HepG2 (cell line): ENCODE data around the gene JADE3. TPM values are rescaled to one million over a fixed set of nuclear protein-coding genes. Genes with fewer than 3 reads are reported as not detected.
A peak's percentile ranks its signal among the peaks of the same experiment; 100 is the strongest.

Experiments
- ATAC-seq: fragments of 200-7000 bp; cut with Tn5 transposase; 3 replicates; pipeline ENCODE4 v1.9.1; 2020; ENCODE audit warnings: mild to moderate bottlenecking, moderate library complexity
- BruUV-seq: library from RNA; stranded (reverse); fragments of 400-500 nt; replicated peaks from 2 replicates; lab custom pipeline; 2021; lab: Mats Ljungman, UMichigan
- CTCF ChIA-PET: fragments of 300-600 bp; formaldehyde crosslinking; extraction: SDS; loops from one replicate; lab custom pipeline; 2021; ENCODE audit warnings: low total read pairs, inconsistent platforms, low intra/inter-chr PET ratio; lab: Yijun Ruan, JAX
- POLR2A ChIA-PET: fragments of 350-600 bp; sonication (Branson Sonifier 250); formaldehyde crosslinking; loops from one replicate; lab custom pipeline; 2020; ENCODE audit warnings: antibody characterized with exemption, inconsistent platforms; lab: Yijun Ruan, JAX
- DNase-seq: peaks from one replicate; pipeline ENCODE4 v3.0.0-alpha.2; 2015; ENCODE audit warnings: low spot score
- FAIRE-seq: peaks from 3 replicates; lab custom pipeline; 2011; peaks lifted over from hg19 to GRCh38; lab: Jason Lieb, UNC
- H2AFZ ChIP-seq: one replicate; pipeline ENCODE4 v1.6.1; 2011; ENCODE audit warnings: low read length, inconsistent platforms
- H3K27ac ChIP-seq: fragments of 300-600 bp; 3 replicates; pipeline ENCODE4 v1.8.0; 2011; ENCODE audit warnings: mixed run types, mild to moderate bottlenecking, mixed read lengths, low read length, inconsistent platforms; ENCODE audit not compliant: insufficient read depth; ENCODE audit errors: extremely low read length
- H3K27me3 ChIP-seq, 2 experiments: fragments of 200-600 bp in 1 of 2; 2 replicates in 1 of 2; 3 replicates in 1 of 2; pipeline versions ENCODE4 v1.6.0 to v1.8.0; 2011; ENCODE audit warnings: low read length in 2 of 2, mild to moderate bottlenecking in 2 of 2, moderate library complexity in 2 of 2, inconsistent platforms in 1 of 2; ENCODE audit not compliant: insufficient read depth in 2 of 2, control insufficient read depth in 1 of 2
- H3K36me3 ChIP-seq, 2 experiments: fragments of 200-600 bp in 1 of 2; replicated peaks in 1 of 2; 2 replicates in 1 of 2; 3 replicates in 1 of 2; pipeline versions ENCODE4 v1.5.1 to v1.8.0; 2011; ENCODE audit warnings: low read length in 2 of 2, inconsistent platforms in 1 of 2; ENCODE audit not compliant: insufficient read depth in 2 of 2, control insufficient read depth in 1 of 2
- H3K4me1 ChIP-seq: 2 replicates; pipeline ENCODE4 v1.5.1; 2012; ENCODE audit warnings: low read length, inconsistent platforms; ENCODE audit not compliant: insufficient read depth
- H3K4me2 ChIP-seq: 2 replicates; pipeline ENCODE4 v1.6.0; 2011; ENCODE audit warnings: low read depth, low read length, inconsistent platforms
- H3K4me3 ChIP-seq, 3 experiments: fragments of 200-600 bp in 1 of 3; sonication (generic), shearing (Covaris generic) in 1 of 3; replicated peaks in 1 of 3; 2 replicates each; pipeline ENCODE4 v1.5.1; 2011 to 2016; ENCODE audit warnings: low read length in 3 of 3, inconsistent platforms in 2 of 3, low read depth in 2 of 3, mild to moderate bottlenecking in 2 of 3, control low read depth in 1 of 3, mixed read lengths in 1 of 3; ENCODE audit not compliant: insufficient read depth in 1 of 3
- H3K79me2 ChIP-seq: one replicate; pipeline ENCODE4 v1.6.1; 2011; ENCODE audit warnings: low read length, inconsistent platforms; ENCODE audit not compliant: insufficient read depth
- H3K9ac ChIP-seq: 2 replicates; pipeline ENCODE4 v1.6.0; 2011; ENCODE audit warnings: mild to moderate bottlenecking, low read depth, low read length, inconsistent platforms; ENCODE audit not compliant: insufficient read depth
- H3K9me3 ChIP-seq: 2 replicates; pipeline ENCODE4 v1.5.1; 2012; ENCODE audit warnings: mild to moderate bottlenecking, low read length
- H4K20me1 ChIP-seq: 2 replicates; pipeline ENCODE4 v1.6.0; 2011; ENCODE audit warnings: inconsistent platforms, mild to moderate bottlenecking, low read length, moderate library complexity; ENCODE audit not compliant: insufficient read depth
- ATF3 ChIP-seq: sonication (generic); formaldehyde crosslinking; IDR thresholded peaks from 2 replicates; pipeline ENCODE4 v1.4.0; 2020; ENCODE audit warnings: missing genetic modification reagents
- CHCHD3 ChIP-seq: sonication (generic); formaldehyde crosslinking; IDR thresholded peaks from 2 replicates; pipeline ENCODE4 v1.8.0; 2022; ENCODE audit warnings: mild to moderate bottlenecking, missing genetic modification reagents, moderate library complexity
- EP300 ChIP-seq, 3 experiments: sonication (generic) in 1 of 3; formaldehyde crosslinking in 1 of 3; IDR thresholded peaks; 2 replicates each; pipeline versions ENCODE4 v1.5.1 to v1.6.1; 2011 to 2020; ENCODE audit warnings: low read depth in 2 of 3, low read length in 2 of 3, borderline replicate concordance in 1 of 3, improper control_type of control experiment in 1 of 3, mild to moderate bottlenecking in 1 of 3, missing genetic modification reagents in 1 of 3, moderate library complexity in 1 of 3
- HMGXB3 ChIP-seq: sonication (generic); formaldehyde crosslinking; IDR thresholded peaks from 2 replicates; pipeline ENCODE4 v1.4.0; 2020; ENCODE audit warnings: missing genetic modification reagents, borderline replicate concordance
- MED1 ChIP-seq: sonication (generic); formaldehyde crosslinking; IDR thresholded peaks from 2 replicates; pipeline ENCODE4 v1.4.0; 2020; ENCODE audit warnings: missing genetic modification reagents
- ZNF101 ChIP-seq: sonication (generic); formaldehyde crosslinking; IDR thresholded peaks from 2 replicates; pipeline ENCODE4 v1.4.0; 2020; ENCODE audit warnings: mild to moderate bottlenecking, low read depth, missing genetic modification reagents, borderline replicate concordance
- ZNF34 ChIP-seq: sonication (generic); formaldehyde crosslinking; IDR thresholded peaks from 2 replicates; pipeline ENCODE4 v1.4.0; 2020; ENCODE audit warnings: mild to moderate bottlenecking, missing genetic modification reagents, borderline replicate concordance
- ZNF576 ChIP-seq: sonication (generic); formaldehyde crosslinking; IDR thresholded peaks from 2 replicates; pipeline ENCODE4 v1.4.0; 2020; ENCODE audit warnings: mild to moderate bottlenecking, missing genetic modification reagents
- ZNF597 ChIP-seq: sonication (generic); formaldehyde crosslinking; IDR thresholded peaks from 2 replicates; pipeline ENCODE4 v1.5.0; 2020; ENCODE audit warnings: missing genetic modification reagents
- ZNF609 ChIP-seq: sonication (generic); formaldehyde crosslinking; IDR thresholded peaks from 2 replicates; pipeline ENCODE4 v1.4.0; 2020; ENCODE audit warnings: mild to moderate bottlenecking, missing genetic modification reagents, borderline replicate concordance
- ZNF788 ChIP-seq: sonication (generic); formaldehyde crosslinking; IDR thresholded peaks from 2 replicates; pipeline ENCODE4 v1.5.0; 2020; ENCODE audit warnings: mild to moderate bottlenecking, missing genetic modification reagents, borderline replicate concordance
- WGBS: methylation state at CpG from one replicate; pipeline ENCODE4 v1.1.6; 2017; ENCODE audit warnings: low lambda C conversion rate; 5-methylcytosine and 5-hydroxymethylcytosine counted together
- in situ Hi-C: cut with HindIII; loops from 2 replicates; pipeline ENCODE4 v1.10.0; 2017; ENCODE audit warnings: low pct_unique_long_range_greater_than_20kb; ENCODE audit not compliant: extremely low pct_ligation_motif_present
- intact Hi-C: fragments of 100-400 bp; cut with micrococcal nuclease; formaldehyde crosslinking; loops from one replicate; pipeline ENCODE4 v1.10.0; 2022; ENCODE audit not compliant: unreplicated experiment
- polyA plus RNA-seq, 8 experiments: library from polyadenylated mRNA; depleted of rRNA in 3 of 8; stranded (reverse) in 7 of 8; unstranded in 1 of 8; fragments of >200 nt; fragmentation: Illumina TruSeq in 4 of 8; extraction: Trizol in 4 of 8; gene quantifications; 2 replicates each; pipeline versions ENCODE4 v1.2.1 to v1.2.3, GENCODE V29; 2011 to 2016; ENCODE audit warnings: low read depth in 4 of 8, missing spikeins in 1 of 8, mixed read lengths in 1 of 8; ENCODE audit not compliant: insufficient read depth in 1 of 8
- total RNA-seq, 5 experiments: library from RNA; depleted of rRNA; stranded (reverse); fragments of >200 nt; fragmentation: Illumina TruSeq; extraction: Trizol; gene quantifications; 2 replicates each; pipeline ENCODE4 v1.2.3, GENCODE V29; 2016; ENCODE audit warnings: low read depth in 1 of 5

JADE3 gene
- total and polyA plus RNA-seq, 2 of the 13 experiments (the other 11 are each of a cell fraction or from before 2014, with no cell fraction given): 7.7 to 7.8 TPM

- TF ChIP-seq ZNF597 (CRISPR knock-in tag) (no peak), HMGXB3 (CRISPR knock-in tag) (no peak), EP300 (IDR thresholded peaks at IDR 0.05; ENCODE audit: low read depth in 2 of 2, low read length in 2 of 2) (peak in 1 of 2 experiments; percentile 59; a peak in 1 of 4 replicates), EP300 (CRISPR knock-in tag; IDR thresholded peaks at IDR 0.05; ENCODE audit: borderline replicate concordance) (no peak; the same call in 1 of the 2 replicates), ZNF101 (CRISPR knock-in tag) (no peak)
Measured at GRCh38 chrX:46918434-46918833, 6.2 kb downstream of the JADE3 start (continued).

GRCh38 chrX:46920235-46920634 lies 8.0 kb downstream of the JADE3 start:
- H3K4me3 ChIP-seq: no peak overlapping the region
- in situ Hi-C loops: no loop called here
- BruUV-seq: no TSS peak
- FAIRE-seq: no peak
- CTCF ChIA-PET: no interaction called here
- no peak for DNase-seq
- H3K36me3 ChIP-seq: no peaks in the 10 kb centered on the region
- H3K79me2 ChIP-seq: peaks cover 87% of the 10 kb centered on the region
- no peaks in the 10 kb centered on the region for H3K9me3 ChIP-seq
- H3K27ac ChIP-seq: no peak overlapping the region
- H3K9ac ChIP-seq: no peak overlapping the region
- 73% methylated on average over 4 of the region's 4 CpGs for WGBS
- H3K27me3 ChIP-seq: no peaks in the 10 kb centered on the region
- H3K4me2 ChIP-seq: no peak overlapping the region
- POLR2A ChIA-PET: no interaction called here
- no peak overlapping the region for H2AFZ ChIP-seq
- no peak for ATAC-seq
- intact Hi-C loops: no loop called here
- peaks cover 9% of the 10 kb centered on the region for H4K20me1 ChIP-seq
- peaks cover 45% of the 10 kb centered on the region for H3K4me1 ChIP-seq
- TF ChIP-seq ZNF609 (CRISPR knock-in tag): no peak
- no peak for TF ChIP-seq MED1 (CRISPR knock-in tag)
- TF ChIP-seq ZNF788 (CRISPR knock-in tag): no peak
- TF ChIP-seq CHCHD3 (CRISPR knock-in tag): no peak
- no peak for TF ChIP-seq ATF3
- no peak for TF ChIP-seq ZNF34 (CRISPR knock-in tag)
- no peak for TF ChIP-seq ZNF576 (CRISPR knock-in tag)
